HS-27A (cell line): Measurements from ENCODE around the gene TASOR.
"Not testable (repeated sequence)": the region's sequence is repeated elsewhere in the genome, so short reads cannot be mapped to it uniquely, and the experiment has no call there.

Experiments used
- DNase-seq: peaks from one replicate; pipeline ENCODE4 v3.0.0-alpha.2; 2012; ENCODE audit warnings: low read depth, missing footprints

The TASOR gene

GRCh38 chr3:56683122-56683817, at the start of gene TASOR:
TASOR (minus strand) TSS chr3:56683265; CDS start chr3:56683006, 259 bp downstream.
- DNase-seq = peak; percentile 36

GRCh38 chr3:56732109-56732508, 49.0 kb upstream of the TASOR start:
- no peak for DNase-seq

- DNase-seq = no peak
Observed at GRCh38 chr3:56725175-56725574, 42.1 kb upstream of the TASOR start.

GRCh38 chr3:56724676-56725075, 41.6 kb upstream of the TASOR start:
- no peak for DNase-seq

GRCh38 chr3:56720849-56721248, 37.8 kb upstream of the TASOR start:
- DNase-seq = no peak

- DNase-seq = not testable (repeated sequence)
Observed at GRCh38 chr3:56718809-56719208, 35.7 kb upstream of the TASOR start.

- DNase-seq = no peak
Observed at GRCh38 chr3:56711344-56711743, 28.3 kb upstream of the TASOR start.

- not testable (repeated sequence) for DNase-seq
Observed at GRCh38 chr3:56707412-56707811, 24.3 kb upstream of the TASOR start.

- no peak for DNase-seq
Observed at GRCh38 chr3:56706629-56707028, 23.6 kb upstream of the TASOR start.

GRCh38 chr3:56704706-56705105, 21.6 kb upstream of the TASOR start:
- DNase-seq = no peak

GRCh38 chr3:56702490-56703315, 19.6 kb upstream of the TASOR start:
- peak; percentile 46 for DNase-seq

- DNase-seq = no peak
Observed at GRCh38 chr3:56700151-56700550, 17.1 kb upstream of the TASOR start.

GRCh38 chr3:56694867-56695683, 12.0 kb upstream of the TASOR start:
- DNase-seq = no peak

GRCh38 chr3:56693750-56694149, 10.7 kb upstream of the TASOR start:
- DNase-seq = no peak

GRCh38 chr3:56692520-56693433, 9.7 kb upstream of the TASOR start:
- DNase-seq = not testable (repeated sequence)

- not testable (repeated sequence) for DNase-seq
Observed at GRCh38 chr3:56692001-56692365, 8.9 kb upstream of the TASOR start.

- DNase-seq = no peak
Observed at GRCh38 chr3:56691165-56692000, 8.3 kb upstream of the TASOR start.

GRCh38 chr3:56689303-56689702, 6.2 kb upstream of the TASOR start:
- no peak for DNase-seq

- DNase-seq = no peak
Observed at GRCh38 chr3:56688191-56688590, 5.1 kb upstream of the TASOR start.

- DNase-seq = no peak
Observed at GRCh38 chr3:56684029-56684428, 964 bp upstream of the TASOR start.
